PFSK-1 (cell line): ENCODE data around the gene SLC1A5.

Experiments used
- POLR2AphosphoS5 ChIP-seq: IDR thresholded peaks from 2 replicates; pipeline ENCODE4 v1.6.1; 2012; ENCODE audit warnings: low read depth, mild to moderate bottlenecking, control low read depth, low read length, moderate library complexity
- REST ChIP-seq, 2 experiments: IDR thresholded peaks; 2 replicates each; pipeline versions ENCODE4 v1.6.1 to v1.8.0; 2011 to 2012; ENCODE audit warnings: low read depth in 2 of 2, low read length in 2 of 2, control low read depth in 1 of 2, inconsistent platforms in 1 of 2, mild to moderate bottlenecking in 1 of 2, moderate library complexity in 1 of 2; ENCODE audit not compliant: insufficient read depth in 1 of 2
- SIN3A ChIP-seq: IDR thresholded peaks from 2 replicates; pipeline ENCODE4 v1.6.1; 2012; ENCODE audit warnings: mild to moderate bottlenecking, low read length, moderate library complexity, borderline replicate concordance; ENCODE audit not compliant: insufficient read depth
- TAF1 ChIP-seq: IDR thresholded peaks from 2 replicates; pipeline ENCODE4 v1.6.1; 2012; ENCODE audit warnings: low read length, control low read depth, borderline replicate concordance; ENCODE audit not compliant: insufficient read depth

GRCh38 chr19:46759817-46760333 is 28.5 kb downstream of the SLC1A5 start:
- TF ChIP-seq POLR2AphosphoS5 (no peak), TAF1 (no peak), REST (IDR thresholded peaks at IDR 0.05; ENCODE audit: insufficient read depth in 1 of 2, low read depth in 2 of 2, low read length in 2 of 2) (no peak), SIN3A (no peak)
